ENCODE measurements around the gene RASGEF1C.

RASGEF1C gene

GRCh38 chr5:180140571-180140970 is 68.4 kb downstream of the RASGEF1C start:
- H3K27ac ChIP-seq: no peak overlapping the region
- no peak overlapping the region for H3K4me3 ChIP-seq (ENCODE audit: low read depth, low read length)
- DNase-seq: no peak
- H3K27me3 ChIP-seq (replicated peaks): no peaks in the 10 kb centered on the region
- TF ChIP-seq CTCF (IDR thresholded peaks at IDR 0.05; ENCODE audit: low read depth, low read length, missing control alignments): no peak
- in situ Hi-C loops (cut with HindIII; ENCODE audit: low pct_ligation_motif_present, low sequenced_read_pairs): no loop called here
- H3K36me3 ChIP-seq (replicated peaks): no peaks in the 10 kb centered on the region

GRCh38 chr5:180140079-180140554 is 68.9 kb downstream of the RASGEF1C start:
- no peak for TF ChIP-seq CTCF (IDR thresholded peaks at IDR 0.05; ENCODE audit: low read depth, low read length, missing control alignments)
- no peak for DNase-seq
- no peaks in the 10 kb centered on the region for H3K27me3 ChIP-seq (replicated peaks)
- no peak overlapping the region for H3K4me3 ChIP-seq (ENCODE audit: low read depth, low read length)
- no peak overlapping the region for H3K27ac ChIP-seq
- in situ Hi-C loops (cut with HindIII; ENCODE audit: low pct_ligation_motif_present, low sequenced_read_pairs): no loop called here
- no peaks in the 10 kb centered on the region for H3K36me3 ChIP-seq (replicated peaks)

GRCh38 chr5:180139731-180140055 is 69.3 kb downstream of the RASGEF1C start:
- no peak for DNase-seq
- no peaks in the 10 kb centered on the region for H3K27me3 ChIP-seq (replicated peaks)
- no peak for TF ChIP-seq CTCF (IDR thresholded peaks at IDR 0.05; ENCODE audit: low read depth, low read length, missing control alignments)
- no peak overlapping the region for H3K27ac ChIP-seq
- H3K36me3 ChIP-seq (replicated peaks): no peaks in the 10 kb centered on the region
- in situ Hi-C loops (cut with HindIII; ENCODE audit: low pct_ligation_motif_present, low sequenced_read_pairs): no loop called here
- H3K4me3 ChIP-seq (ENCODE audit: low read depth, low read length): no peak overlapping the region

GRCh38 chr5:180138976-180139730 is 69.9 kb downstream of the RASGEF1C start:
- no peak for DNase-seq
- Histone ChIP-seq H3K4me3 (ENCODE audit: low read depth, low read length) (no peak overlapping the region), H3K27me3 (replicated peaks) (no peaks in the 10 kb centered on the region), H3K36me3 (replicated peaks) (no peaks in the 10 kb centered on the region), H3K27ac (no peak overlapping the region)
- TF ChIP-seq CTCF (IDR thresholded peaks at IDR 0.05; ENCODE audit: low read depth, low read length, missing control alignments): no peak
- in situ Hi-C loops (cut with HindIII; ENCODE audit: low pct_ligation_motif_present, low sequenced_read_pairs): no loop called here

- Histone ChIP-seq H3K27ac (no peak overlapping the region), H3K4me3 (ENCODE audit: low read depth, low read length) (no peak overlapping the region), H3K27me3 (replicated peaks) (no peaks in the 10 kb centered on the region), H3K36me3 (replicated peaks) (no peaks in the 10 kb centered on the region)
- TF ChIP-seq CTCF (IDR thresholded peaks at IDR 0.05; ENCODE audit: low read depth, low read length, missing control alignments): no peak
- in situ Hi-C loops (cut with HindIII; ENCODE audit: low pct_ligation_motif_present, low sequenced_read_pairs): no loop called here
- no peak for DNase-seq
Measured at GRCh38 chr5:180138214-180138975, 70.6 kb downstream of the RASGEF1C start.

All from brain microvascular endothelial cell (primary cell).